ENCODE data around the gene PHTF2.

DNA sequence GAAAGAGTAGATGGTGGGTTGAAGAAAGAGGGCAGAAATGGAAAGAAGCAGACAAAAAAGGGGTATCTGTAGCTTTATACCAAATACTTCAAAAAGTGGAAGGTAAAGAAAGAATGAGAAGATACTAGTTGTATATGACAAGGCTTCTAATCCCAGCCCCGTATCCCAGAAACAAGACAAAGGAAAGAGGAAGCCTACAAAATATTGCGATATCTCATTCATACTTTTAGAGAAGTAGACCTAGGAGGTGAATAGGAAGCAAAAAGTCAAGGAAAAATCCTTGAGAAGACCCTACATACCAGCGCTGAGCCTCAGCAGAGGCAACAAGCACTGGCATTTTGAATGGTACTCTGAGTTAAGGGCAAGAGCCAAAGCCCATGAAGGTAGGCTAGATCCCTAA is 26.6 kb downstream of the PHTF2 start:
- TF ChIP-seq, protein P1, sequence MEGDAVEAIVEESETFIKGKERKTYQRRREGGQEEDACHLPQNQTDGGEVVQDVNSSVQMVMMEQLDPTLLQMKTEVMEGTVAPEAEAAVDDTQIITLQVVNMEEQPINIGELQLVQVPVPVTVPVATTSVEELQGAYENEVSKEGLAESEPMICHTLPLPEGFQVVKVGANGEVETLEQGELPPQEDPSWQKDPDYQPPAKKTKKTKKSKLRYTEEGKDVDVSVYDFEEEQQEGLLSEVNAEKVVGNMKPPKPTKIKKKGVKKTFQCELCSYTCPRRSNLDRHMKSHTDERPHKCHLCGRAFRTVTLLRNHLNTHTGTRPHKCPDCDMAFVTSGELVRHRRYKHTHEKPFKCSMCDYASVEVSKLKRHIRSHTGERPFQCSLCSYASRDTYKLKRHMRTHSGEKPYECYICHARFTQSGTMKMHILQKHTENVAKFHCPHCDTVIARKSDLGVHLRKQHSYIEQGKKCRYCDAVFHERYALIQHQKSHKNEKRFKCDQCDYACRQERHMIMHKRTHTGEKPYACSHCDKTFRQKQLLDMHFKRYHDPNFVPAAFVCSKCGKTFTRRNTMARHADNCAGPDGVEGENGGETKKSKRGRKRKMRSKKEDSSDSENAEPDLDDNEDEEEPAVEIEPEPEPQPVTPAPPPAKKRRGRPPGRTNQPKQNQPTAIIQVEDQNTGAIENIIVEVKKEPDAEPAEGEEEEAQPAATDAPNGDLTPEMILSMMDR (IDR thresholded peaks at IDR 0.05 in 2 of 3, conservative IDR thresholded peaks at IDR 0.05 in 1 of 3; ENCODE audit: control insufficient read depth in 2 of 3, extremely low read depth in 1 of 3, insufficient read depth in 1 of 3, low read depth in 3 of 3, low read length in 3 of 3) = no peak
- TF ChIP-seq TCF7 (IDR thresholded peaks at IDR 0.05; ENCODE audit: borderline replicate concordance) (no peak), SIN3A (IDR thresholded peaks at IDR 0.05; ENCODE audit: low read depth, low read length) (no peak), POLR2A (IDR thresholded peaks at IDR 0.05; ENCODE audit: low read depth, low read length) (no peak), EP300 (IDR thresholded peaks at IDR 0.05; ENCODE audit: borderline replicate concordance in 1 of 2, control insufficient read depth in 1 of 2, low read depth in 2 of 2, low read length in 2 of 2) (no peak), JUND (IDR thresholded peaks at IDR 0.05; ENCODE audit: low read depth, low read length) (no peak), EGR1 (IDR thresholded peaks at IDR 0.05; ENCODE audit: borderline replicate concordance in 1 of 2, low read depth in 2 of 2, low read length in 2 of 2) (no peak), POLR2AphosphoS5 (IDR thresholded peaks at IDR 0.05; ENCODE audit: low read length) (no peak), CHD2 (IDR thresholded peaks at IDR 0.05; ENCODE audit: borderline replicate concordance, low read depth, low read length) (no peak), REST (IDR thresholded peaks at IDR 0.05; ENCODE audit: low read depth, low read length) (no peak), CEBPB (IDR thresholded peaks at IDR 0.05; ENCODE audit: borderline replicate concordance in 1 of 2, low read depth in 2 of 2, low read length in 2 of 2) (no peak), SPI1 (IDR thresholded peaks at IDR 0.05; ENCODE audit: borderline replicate concordance, insufficient read depth, low read depth, low read length) (no peak), PML (IDR thresholded peaks at IDR 0.05; ENCODE audit: low read length) (no peak), SMC3 (IDR thresholded peaks at IDR 0.05; ENCODE audit: borderline replicate concordance, low read length) (no peak)
